ENCODE results near the gene BRSK1. TPM values are rescaled to one million over a fixed set of nuclear protein-coding genes. Genes with fewer than 3 reads are reported as not detected.

Gene BRSK1
- total RNA-seq, 2 experiments from 2014 or later = 6.9 to 9.1 TPM

DNA sequence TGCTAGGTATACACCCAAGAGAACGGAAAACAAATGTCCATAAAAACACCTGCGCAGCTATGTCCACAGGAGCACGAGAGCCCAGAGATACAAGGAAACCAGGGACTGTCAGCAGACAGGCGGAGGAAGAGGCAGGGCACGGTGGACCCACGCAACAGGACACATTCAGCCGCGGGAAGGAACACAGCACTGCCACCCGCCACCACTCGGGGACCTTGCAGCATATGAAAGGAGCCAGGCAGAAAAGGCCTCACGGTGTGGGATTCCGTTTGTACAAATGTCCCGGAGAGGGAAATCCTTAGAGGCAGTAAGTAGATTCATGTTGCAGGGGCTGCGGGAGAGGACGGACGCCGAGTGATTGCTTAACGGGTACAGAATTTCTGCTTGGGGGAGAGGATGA lies 11.7 kb upstream of the BRSK1 start:
- no peak overlapping the region for H3K27ac Mint-ChIP-seq
- CTCF ChIA-PET = no interaction called here
- H3K27me3 Mint-ChIP-seq = no peaks in the 10 kb centered on the region
- DNase-seq = no peak
- peaks cover 19% of the 10 kb centered on the region for H3K36me3 Mint-ChIP-seq
- H3K4me1 Mint-ChIP-seq = peaks cover 28% of the 10 kb centered on the region
- H3K9me3 Mint-ChIP-seq (ENCODE audit: low read depth) = peaks cover 2% of the 10 kb centered on the region
- no peak for ATAC-seq
- no peak overlapping the region for H3K4me3 Mint-ChIP-seq

DNA sequence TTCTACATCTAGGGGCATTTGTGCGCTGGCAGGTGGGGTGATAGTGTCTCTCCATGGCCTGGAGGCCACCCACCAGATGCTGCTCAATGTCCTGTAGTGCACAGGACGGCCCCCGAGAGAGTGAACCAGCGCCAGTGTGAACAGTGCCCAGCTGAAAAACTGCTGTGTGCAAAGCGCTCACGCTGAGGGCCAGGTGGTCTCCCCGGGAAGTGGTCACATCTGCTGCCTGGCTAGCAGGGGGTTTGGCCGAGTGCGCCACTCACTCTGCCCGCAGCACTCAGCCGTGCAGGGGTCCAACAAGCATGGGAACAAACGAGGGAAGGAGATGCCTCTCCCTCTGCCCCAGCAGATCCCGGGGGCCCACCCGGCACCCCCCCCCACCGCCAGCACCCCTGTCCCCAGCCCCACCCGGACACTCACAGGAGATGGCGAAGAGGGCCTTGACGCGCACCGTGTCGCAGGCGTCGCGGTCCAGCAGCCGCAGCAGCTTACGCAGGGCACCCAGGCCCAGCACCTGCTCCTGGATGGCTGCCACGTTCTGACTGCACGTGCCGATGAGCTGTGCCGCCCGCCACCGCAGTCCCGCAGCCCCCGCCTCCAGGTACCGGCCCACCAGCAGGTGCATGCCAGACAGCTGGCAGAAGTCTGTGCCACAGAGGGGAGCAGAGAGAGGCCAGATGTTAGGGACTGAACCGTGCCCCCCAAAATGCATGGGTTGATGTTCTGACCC lies 9.7 kb upstream of the BRSK1 start:
- H3K36me3 Mint-ChIP-seq = peaks cover 16% of the 10 kb centered on the region
- CTCF ChIA-PET = interaction anchor here (1.1 to 1.8 kb wide), 2 partner anchors 17 to 110 kb away, joined by 3 to 6 read pairs; partner anchors contain the start of gene TMEM238
- H3K9me3 Mint-ChIP-seq (ENCODE audit: low read depth) = no peaks in the 10 kb centered on the region
- H3K27me3 Mint-ChIP-seq = no peaks in the 10 kb centered on the region
- no peak overlapping the region for H3K27ac Mint-ChIP-seq
- ATAC-seq = no peak
- no peak for DNase-seq
- H3K4me1 Mint-ChIP-seq = peaks cover 46% of the 10 kb centered on the region
- no peak overlapping the region for H3K4me3 Mint-ChIP-seq

- peak; percentile 42 for ATAC-seq
- H3K36me3 Mint-ChIP-seq = peaks cover 13% of the 10 kb centered on the region
- H3K4me3 Mint-ChIP-seq = peak overlapping the region; percentile 68
- H3K9me3 Mint-ChIP-seq (ENCODE audit: low read depth) = no peaks in the 10 kb centered on the region
- peak overlapping the region; percentile 98 for H3K27ac Mint-ChIP-seq
- CTCF ChIA-PET = interaction anchor here (1.0 to 3.8 kb wide), 6 partner anchors 16 to 115 kb away, joined by 3 to 19 read pairs (median 6); partner anchors contain the start of genes DNAAF3, PPP6R1 and TMEM238
- peak; percentile 70 for DNase-seq
- H3K27me3 Mint-ChIP-seq = no peaks in the 10 kb centered on the region
- H3K4me1 Mint-ChIP-seq = peaks cover 48% of the 10 kb centered on the region
Observed at GRCh38 chr19:55275851-55276719, 7.7 kb upstream of the BRSK1 start.

GRCh38 chr19:55276720-55277430 lies 6.9 kb upstream of the BRSK1 start:
- Mint-ChIP-seq H3K4me3 (peak overlapping the region; percentile 68), H3K4me1 (peaks cover 52% of the 10 kb centered on the region), H3K9me3 (ENCODE audit: low read depth) (no peaks in the 10 kb centered on the region), H3K27me3 (no peaks in the 10 kb centered on the region), H3K27ac (peak overlapping the region; percentile 98), H3K36me3 (peaks cover 13% of the 10 kb centered on the region)
- CTCF ChIA-PET = interaction anchor here (1.0 to 3.8 kb wide), 7 partner anchors 15 to 199 kb away, joined by 3 to 19 read pairs (median 3); partner anchors contain the start of genes DNAAF3, PPP6R1 and ZNF628
- DNase-seq (peak; percentile 64), ATAC-seq (peak; percentile 11)

- ATAC-seq (no peak), DNase-seq (no peak)
- H3K4me1 Mint-ChIP-seq = peaks cover 54% of the 10 kb centered on the region
- peaks cover 8% of the 10 kb centered on the region for H3K36me3 Mint-ChIP-seq
- peak overlapping the region; percentile 98 for H3K27ac Mint-ChIP-seq
- no peaks in the 10 kb centered on the region for H3K27me3 Mint-ChIP-seq
- peak overlapping the region; percentile 68 for H3K4me3 Mint-ChIP-seq
- H3K9me3 Mint-ChIP-seq (ENCODE audit: low read depth) = no peaks in the 10 kb centered on the region
- CTCF ChIA-PET = interaction anchor here (1.0 to 3.8 kb wide), 6 partner anchors 14 to 199 kb away, joined by 3 to 19 read pairs (median 3); partner anchors contain the start of genes DNAAF3 and ZNF628
Observed at GRCh38 chr19:55277494-55277893, 6.3 kb upstream of the BRSK1 start.

- Mint-ChIP-seq H3K4me1 (peaks cover 61% of the 10 kb centered on the region), H3K36me3 (peaks cover 4% of the 10 kb centered on the region), H3K27ac (peak overlapping the region; percentile 98), H3K27me3 (peaks cover 3% of the 10 kb centered on the region), H3K9me3 (ENCODE audit: low read depth) (no peaks in the 10 kb centered on the region), H3K4me3 (peak overlapping the region; percentile 91)
- DNase-seq = no peak
- no peak for ATAC-seq
- CTCF ChIA-PET = interaction anchor here (0.6 to 3.8 kb wide), 5 partner anchors 13 to 236 kb away, joined by 3 to 19 read pairs (median 3); partner anchors contain the start of gene ZNF628
Observed at GRCh38 chr19:55278391-55279135, 5.2 kb upstream of the BRSK1 start.

DNA sequence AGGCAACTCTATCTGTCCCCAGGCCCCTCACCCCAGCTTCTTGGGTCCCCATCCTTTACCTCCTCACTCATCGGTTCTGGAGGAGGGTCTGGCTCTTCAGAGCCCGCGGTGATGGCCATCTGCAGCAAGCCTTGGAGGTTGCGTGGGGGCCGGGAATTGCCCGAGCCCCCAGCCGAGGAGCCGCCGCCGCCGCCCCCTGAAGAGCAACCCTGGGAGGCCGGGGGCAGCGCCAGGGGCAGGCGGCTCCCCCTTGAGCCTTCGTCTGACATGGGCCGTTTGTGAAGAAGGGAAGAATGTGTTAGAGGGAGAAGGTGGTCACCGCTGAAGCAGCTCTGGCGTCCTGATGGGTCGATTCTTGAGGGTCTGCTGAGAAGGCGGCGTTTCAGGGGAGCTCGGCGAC lies 4.5 kb upstream of the BRSK1 start:
- ATAC-seq (no peak), DNase-seq (no peak)
- CTCF ChIA-PET = interaction anchor here (1.1 to 3.6 kb wide), 9 partner anchors 13 to 347 kb away, joined by 3 to 18 read pairs (median 4); no protein-coding TSS in a partner anchor
- no peaks in the 10 kb centered on the region for H3K9me3 Mint-ChIP-seq (ENCODE audit: low read depth)
- peaks cover 4% of the 10 kb centered on the region for H3K36me3 Mint-ChIP-seq
- H3K4me1 Mint-ChIP-seq = peaks cover 62% of the 10 kb centered on the region
- peaks cover 4% of the 10 kb centered on the region for H3K27me3 Mint-ChIP-seq
- H3K4me3 Mint-ChIP-seq = peak overlapping the region; percentile 91
- peak overlapping the region; percentile 98 for H3K27ac Mint-ChIP-seq

DNA sequence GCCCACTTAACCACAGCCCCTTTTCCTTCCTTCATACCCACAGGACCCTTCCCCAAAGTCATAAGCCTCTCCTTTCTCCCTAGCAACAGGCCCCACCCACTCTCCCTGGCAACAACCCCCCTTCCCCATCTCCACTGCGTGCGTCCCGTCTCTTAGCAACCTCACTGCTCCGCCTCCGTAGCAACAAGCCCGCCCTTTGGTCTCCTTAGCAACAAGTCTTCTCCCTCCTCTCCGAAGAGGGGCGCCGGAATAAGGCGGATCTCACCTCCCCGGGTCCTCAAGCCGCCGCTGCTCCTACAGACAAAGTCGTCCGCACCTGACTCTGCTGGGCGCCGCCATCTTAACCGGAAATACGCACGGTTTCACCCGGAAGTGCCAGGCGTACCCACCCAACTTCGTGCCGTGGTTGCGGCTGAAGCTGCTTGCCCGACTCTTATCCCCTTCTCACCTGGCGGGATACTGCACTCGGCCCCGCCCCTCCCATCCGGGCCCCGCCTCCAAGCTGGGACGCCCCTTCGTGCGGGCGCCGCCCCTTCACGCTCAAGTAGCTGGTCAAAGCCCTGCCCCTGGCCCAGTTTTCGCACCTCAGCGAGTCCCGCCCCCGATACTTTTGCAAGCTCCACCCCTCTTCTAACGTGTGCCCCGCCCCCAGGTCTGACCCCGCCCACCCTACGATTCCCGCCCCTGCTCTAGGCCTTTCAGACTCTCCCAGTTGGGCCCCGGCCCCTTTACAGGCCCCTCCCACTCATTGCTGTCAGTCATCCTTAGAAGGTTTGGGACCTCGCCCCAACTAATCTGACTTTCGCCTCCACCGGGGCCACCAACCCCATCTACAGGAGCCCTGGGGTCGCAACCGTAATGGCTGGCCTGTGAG lies 3.8 kb upstream of the BRSK1 start, which contains the start of gene HSPBP1:
HSPBP1 (minus strand) TSS at position 341 of the 874 bp plus-strand sequence. CDS start 502 bp downstream, outside the sequence.
- peaks cover 62% of the 10 kb centered on the region for H3K4me1 Mint-ChIP-seq
- peak within 1 kb of the TSS; percentile 98 for H3K27ac Mint-ChIP-seq
- no peaks in the 10 kb centered on the region for H3K9me3 Mint-ChIP-seq (ENCODE audit: low read depth)
- DNase-seq (peak; percentile 98), ATAC-seq (peak; percentile 89)
- peaks cover 4% of the 10 kb centered on the region for H3K36me3 Mint-ChIP-seq
- peaks cover 4% of the 10 kb centered on the region for H3K27me3 Mint-ChIP-seq
- CTCF ChIA-PET = interaction anchor here (0.7 to 2.2 kb wide), 12 partner anchors 9 to 347 kb away, joined by 3 to 17 read pairs (median 4); partner anchors contain the start of gene PPP6R1
- peak within 1 kb of the TSS; percentile 91 for H3K4me3 Mint-ChIP-seq

GRCh38 chr19:55284405-55285058 lies 735 bp downstream of the BRSK1 start:
- CTCF ChIA-PET = no interaction called here

DNA sequence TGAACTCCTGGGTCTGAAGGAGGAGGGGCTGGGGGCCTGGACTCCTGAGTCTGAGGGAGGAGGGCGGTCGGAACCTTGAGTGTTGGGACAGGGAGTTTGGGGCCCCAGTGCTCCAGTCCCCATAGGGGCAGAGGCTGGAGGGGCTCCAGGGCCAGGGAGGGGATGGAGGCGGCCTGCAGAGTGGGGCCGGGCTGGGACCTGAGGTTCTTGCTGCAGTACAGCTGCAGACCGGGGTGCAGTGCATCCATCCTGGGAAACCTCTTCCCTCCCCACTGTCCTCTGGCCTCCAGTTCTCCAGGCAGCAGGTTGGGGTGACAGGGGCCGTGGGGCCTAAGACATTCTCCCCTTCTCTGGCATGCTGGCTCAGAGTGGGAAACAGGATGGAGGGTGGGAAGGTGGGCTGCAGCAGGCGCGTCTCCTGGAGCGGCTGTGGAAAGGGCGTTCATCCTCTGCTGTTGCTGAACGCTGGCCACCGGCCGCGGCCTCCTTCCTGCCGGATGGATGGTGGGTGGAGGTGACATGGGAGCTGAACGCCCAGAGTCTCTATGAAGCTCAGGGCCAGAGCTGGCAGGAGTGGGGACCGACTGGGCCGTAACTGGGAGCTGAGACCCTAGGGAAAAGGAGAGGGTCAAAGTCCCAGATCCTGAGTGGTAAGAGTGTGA lies 1.6 kb downstream of the BRSK1 start:
- Mint-ChIP-seq H3K4me1 (peaks cover 22% of the 10 kb centered on the region), H3K4me3 (no peak overlapping the region), H3K27me3 (peaks cover 4% of the 10 kb centered on the region), H3K27ac (no peak overlapping the region), H3K36me3 (no peaks in the 10 kb centered on the region), H3K9me3 (ENCODE audit: low read depth) (no peaks in the 10 kb centered on the region)
- CTCF ChIA-PET = no interaction called here
- DNase-seq (no peak), ATAC-seq (no peak)

More at GRCh38 chr19:55284405-55285058, 735 bp downstream of the BRSK1 start:
- H3K27ac Mint-ChIP-seq = no peak overlapping the region
- H3K27me3 Mint-ChIP-seq = peaks cover 4% of the 10 kb centered on the region
- no peaks in the 10 kb centered on the region for H3K9me3 Mint-ChIP-seq (ENCODE audit: low read depth)
- H3K36me3 Mint-ChIP-seq = no peaks in the 10 kb centered on the region
- no peak for DNase-seq
- H3K4me1 Mint-ChIP-seq = peaks cover 28% of the 10 kb centered on the region
- ATAC-seq = no peak
- H3K4me3 Mint-ChIP-seq = no peak overlapping the region

Measured in activated CD8-positive, alpha-beta memory T cell treated with anti-CD3 and anti-CD28 coated beads, Interleukin-2, amount 10 ng/mL, durations not matched to agents 7 days and 5 days (primary cell).